Activated T-helper 9 cell treated with anti-CD3 and anti-CD28 coated beads, Interleukin-2, amount 50 U/mL, for 16 hours (primary cell): ENCODE results near the gene SOCS6.

Experiments used
- DNase-seq: peaks from one replicate; pipeline ENCODE4 v3.0.0-alpha.2; 2020; ENCODE audit warnings: low read depth

SOCS6 gene

DNA sequence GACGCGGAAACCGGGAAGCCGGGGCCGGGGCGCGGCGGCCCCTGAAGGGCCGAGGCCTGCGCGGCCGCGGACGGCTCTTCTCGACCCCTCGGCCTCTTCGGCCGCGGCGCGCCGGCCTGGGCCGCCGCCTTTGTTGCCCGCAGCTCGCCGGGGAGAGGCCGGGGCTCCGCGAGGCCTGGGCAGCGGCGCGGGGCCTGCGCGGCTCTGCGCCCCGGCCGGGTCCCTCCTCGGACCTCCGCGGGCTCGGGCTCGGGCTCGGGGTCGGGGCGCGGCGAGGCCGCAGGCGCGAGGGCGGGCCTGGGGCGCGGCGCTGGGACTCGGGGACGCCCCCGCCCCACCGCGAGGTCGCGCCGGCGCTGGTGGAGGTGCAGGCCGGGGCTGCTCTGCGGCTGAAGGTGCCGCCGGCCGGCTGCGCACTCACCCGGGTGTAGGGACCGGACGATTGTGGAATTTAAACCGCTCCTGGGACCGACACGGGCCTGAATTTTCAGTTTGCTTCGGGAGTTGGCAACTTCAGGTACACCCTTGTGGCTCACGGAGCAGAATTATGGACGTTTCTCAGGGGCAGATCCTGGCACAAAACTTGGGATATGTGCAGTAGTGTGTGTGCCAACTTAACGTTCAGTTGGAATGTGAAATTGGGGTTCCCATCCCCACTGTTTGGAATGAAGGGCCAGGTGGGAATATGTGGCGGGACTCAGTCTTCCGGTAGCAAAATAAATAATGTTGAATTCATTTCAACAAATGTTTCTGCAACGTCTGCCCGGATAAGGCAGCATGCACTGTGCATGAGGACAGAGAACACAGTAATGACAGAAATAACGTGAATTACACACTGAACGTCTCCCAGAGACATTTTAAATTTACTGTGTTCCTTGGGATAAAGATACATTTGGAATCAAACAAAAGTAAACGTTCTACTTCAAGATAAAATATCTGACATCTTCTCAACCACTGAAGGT lies 787 bp downstream of the SOCS6 start:
- no peak for DNase-seq

DNA sequence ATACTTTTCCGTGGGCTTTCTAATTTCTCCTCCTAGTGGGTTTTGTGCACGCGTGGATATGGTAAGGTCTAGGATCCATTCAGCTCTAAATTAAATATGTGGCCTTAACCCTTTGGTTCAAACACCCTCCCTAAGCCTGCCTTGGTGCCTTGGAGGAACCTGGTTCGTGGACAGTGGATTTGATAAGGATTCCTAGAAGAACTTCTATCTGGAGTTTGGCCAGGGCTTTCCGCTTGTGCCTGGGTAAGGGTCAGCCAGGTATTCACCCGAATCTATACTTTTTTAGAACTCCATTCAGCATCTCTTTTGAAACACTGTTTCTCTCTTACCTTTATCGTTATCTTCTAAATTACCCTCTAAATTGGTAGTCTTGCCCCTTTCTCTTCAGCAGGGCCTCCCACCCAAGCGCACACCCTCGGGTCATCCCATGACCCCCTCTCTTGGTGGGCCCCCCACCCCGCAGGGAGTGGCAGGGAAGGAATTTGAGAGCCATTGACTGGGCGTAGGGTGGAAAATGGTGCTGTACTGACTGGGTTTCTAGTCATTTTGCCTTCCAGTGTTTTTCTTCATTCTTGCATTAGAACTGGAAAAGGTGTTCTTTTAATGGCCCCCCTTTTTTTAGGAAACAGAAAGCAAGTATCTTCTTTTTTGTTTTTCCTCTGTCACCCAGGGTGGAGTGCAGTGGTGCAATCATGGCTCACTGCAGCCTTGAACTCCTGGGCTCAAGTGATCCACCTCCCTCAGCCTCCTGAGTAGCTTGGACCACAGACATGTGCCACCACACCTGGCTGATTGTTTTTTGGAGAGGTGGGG lies 1.8 kb downstream of the SOCS6 start:
- no peak for DNase-seq

DNA sequence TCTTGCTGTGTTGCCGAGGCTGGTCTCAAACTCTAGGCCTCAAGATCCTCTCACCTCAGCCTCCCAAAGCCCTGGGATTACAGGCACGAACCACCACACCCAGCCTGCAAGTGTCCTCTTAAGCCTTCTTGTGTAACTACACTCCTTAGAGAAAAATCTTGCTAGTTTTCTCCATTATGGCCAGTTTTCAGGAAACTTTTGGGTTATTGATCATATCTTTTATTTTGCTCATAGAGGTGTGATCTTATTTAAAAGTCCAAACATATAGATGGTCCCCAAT lies 2.4 kb downstream of the SOCS6 start:
- DNase-seq: no peak

DNA sequence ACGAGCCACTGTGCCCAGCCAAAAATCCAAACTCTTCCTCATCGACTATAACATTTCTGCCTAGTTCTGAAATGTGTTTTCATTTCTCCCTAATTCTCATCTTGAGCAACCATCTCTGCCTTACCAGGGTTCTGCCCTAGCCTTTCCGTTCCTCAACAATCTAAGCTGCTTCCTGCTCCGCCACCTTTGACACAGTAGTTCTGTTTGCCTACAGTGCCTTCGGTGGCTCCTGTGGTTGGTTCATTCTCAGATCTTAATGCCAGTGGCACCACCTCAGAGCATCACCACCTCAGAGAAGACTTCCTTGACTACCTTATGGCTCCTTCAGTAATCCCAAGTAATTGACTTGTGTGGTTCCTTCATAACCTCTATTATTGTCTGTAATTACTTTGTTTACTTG lies 3.8 kb downstream of the SOCS6 start:
- no peak for DNase-seq

DNA sequence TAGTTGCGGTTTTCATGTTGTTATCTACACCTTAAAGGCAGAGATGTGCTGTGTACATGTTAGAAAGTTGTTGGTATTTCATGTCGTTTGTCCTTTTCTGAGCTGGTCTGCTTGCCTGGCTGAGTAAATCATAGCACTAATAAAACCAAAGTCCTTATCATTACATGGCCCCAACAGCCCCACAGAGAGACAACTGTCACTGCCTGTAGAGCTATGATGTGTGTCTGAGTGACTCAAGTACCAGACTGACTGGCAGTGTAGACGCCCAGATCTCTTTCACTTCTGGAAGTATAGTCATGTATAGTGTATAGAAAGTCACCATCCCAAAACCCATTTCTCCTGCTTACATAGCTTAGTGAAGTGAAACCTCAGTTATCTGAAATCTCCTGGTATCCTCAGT lies 4.3 kb downstream of the SOCS6 start:
- DNase-seq: no peak

DNA sequence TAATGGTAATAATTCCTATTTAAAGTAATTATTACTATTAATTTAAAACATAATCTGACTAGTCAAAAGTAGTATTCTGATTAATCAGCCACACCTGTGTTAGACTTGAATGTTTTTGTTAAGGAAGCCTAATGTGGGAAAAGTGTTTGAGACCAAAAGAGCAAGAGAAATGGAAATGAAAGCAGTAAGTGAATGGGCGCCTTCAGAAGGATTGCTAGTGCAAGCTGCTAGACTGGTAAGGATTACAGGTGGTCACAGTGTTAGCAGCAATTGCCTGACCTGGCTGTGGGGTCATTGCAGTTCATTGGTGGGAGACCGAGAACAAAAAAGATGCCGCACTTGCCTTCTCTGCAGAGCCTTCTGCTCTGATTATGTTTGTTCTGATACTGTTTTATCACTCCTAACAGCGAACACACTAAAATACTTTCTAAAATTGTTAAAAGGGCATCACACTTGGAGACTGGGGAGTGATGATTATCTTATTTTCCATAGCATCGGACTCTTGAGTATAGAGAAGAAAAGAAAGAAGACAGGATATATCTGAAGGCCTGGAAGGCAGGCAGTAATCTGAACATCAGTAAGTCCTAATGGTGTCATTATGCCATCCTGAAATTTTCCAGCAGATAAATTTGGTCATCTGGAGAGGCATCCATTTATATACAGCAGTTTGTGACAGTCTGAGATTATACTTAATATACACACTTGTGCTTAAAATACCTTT lies 5.8 kb downstream of the SOCS6 start:
- no peak for DNase-seq

DNA sequence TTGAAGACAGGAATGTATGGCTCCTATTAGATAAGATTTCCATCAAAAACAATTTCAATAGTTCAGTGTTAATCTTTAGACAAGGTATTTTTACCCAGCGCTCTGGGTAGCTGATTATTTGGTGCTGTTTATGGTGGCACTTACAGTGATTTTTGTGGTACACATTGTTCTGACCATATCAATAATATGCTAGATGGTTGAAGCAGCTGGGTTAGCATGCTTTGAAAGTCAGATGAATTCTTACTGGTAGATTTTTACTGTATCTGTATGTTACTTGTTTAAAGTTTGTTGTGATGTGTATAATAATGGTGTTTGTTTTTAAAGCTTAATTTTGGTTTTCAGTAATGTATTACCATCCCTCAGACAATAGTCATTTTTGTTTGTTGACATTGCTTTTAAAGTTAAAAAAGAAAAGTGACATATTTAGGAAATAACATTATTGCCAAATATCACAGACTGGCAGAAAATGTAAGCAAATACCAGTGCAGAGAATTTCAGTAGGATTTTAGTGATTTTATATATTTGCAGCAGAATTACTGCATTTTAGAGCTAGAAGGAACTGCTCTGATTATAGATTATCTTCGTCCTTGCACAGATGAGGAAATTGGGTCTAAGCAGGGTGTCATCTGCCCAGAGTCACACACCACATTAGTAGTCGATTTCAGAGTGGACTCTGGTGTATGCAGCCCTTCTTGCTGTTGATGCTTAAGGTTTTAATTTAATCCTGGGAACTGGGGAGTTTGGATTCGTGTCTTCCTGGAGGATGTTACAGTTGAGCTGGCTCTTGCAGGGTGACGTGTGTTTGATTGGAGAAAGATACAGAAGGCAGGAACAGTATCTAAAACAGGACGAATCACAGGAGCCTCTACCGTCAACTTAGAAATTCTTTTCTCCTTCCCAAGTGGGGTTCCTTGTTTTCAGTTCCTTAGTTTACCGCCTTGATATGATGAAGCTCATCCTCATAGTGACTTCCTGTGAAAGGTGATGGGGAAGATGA lies 6.6 kb downstream of the SOCS6 start:
- DNase-seq: no peak

DNA sequence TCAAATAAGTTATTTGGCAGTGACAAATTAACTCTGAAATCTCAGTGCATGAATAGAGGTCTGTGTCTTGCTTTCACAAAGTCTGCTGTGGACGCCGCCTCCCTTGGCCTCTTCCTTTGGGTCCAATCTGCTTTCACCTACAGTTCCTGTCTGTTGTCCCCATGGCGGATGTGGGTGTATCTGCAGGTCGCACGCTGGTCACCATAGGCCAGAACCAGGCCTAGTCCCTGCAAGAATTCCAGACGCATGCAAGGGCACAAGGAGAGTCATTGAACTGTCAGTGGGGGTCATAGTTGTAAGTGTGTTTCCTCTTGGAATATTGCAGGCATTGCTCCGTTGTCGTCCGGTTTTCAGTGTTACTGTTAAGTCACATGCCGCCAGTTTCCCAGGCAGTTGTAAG lies 7.4 kb downstream of the SOCS6 start:
- no peak for DNase-seq

DNA sequence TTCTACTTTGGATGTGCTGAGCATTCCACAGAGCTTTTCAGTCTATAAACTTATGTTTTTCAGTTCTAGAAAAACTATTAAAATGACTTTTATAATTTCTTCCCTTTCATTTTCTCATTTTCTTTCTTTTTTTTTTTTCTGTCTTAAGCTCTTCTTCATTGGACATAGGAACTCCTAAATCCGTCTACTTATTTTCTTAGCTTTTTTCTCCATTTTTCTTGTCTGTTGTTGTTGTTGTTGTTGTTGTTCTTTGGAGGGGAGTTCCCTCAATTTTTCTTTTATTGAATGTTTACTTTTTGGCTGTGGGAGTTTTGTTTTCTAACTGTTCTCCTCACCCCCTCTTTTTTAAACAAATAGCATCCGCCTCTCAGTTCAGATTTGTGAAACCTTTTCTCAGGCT lies 7.9 kb downstream of the SOCS6 start:
- DNase-seq: no peak

DNA sequence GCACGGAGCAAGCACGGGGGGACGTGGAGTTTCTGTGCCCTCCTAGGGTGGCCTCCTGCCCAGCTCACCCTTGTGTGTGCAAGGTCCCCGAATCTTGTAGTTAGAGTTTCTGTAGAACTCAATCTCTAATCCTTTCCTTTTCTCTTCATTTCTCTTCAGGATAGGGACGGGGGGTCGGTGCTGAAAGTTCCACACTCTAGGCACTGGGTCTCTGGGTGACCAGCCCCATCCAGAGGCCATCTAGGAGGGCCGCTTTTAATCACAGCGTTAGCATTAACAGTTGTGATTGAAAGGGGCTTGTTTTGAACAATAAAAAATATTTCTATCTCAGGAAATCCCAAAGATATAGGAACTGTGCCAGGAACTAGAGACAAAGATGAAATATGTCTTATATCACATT lies 10.5 kb downstream of the SOCS6 start:
- no peak for DNase-seq

DNA sequence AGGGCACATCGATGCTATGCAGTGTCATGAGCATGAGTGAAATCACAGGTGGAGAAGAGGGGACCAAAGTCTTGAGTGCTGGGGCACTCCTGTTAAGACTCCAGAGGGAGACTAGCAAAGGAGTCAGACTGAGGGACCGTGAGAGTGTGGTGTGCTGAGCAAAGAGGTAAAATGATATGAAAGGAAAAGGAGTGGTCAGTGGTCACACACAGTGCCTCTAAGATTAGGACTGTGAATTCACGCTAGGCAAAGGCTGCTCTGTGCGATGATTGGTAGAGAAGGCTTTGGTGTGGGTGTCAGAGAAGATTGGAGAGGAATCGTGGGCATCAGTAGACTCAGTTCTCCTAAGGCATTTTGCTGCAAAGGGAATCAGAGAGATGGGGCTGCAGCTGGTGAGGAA lies 12.8 kb downstream of the SOCS6 start:
- no peak for DNase-seq

DNA sequence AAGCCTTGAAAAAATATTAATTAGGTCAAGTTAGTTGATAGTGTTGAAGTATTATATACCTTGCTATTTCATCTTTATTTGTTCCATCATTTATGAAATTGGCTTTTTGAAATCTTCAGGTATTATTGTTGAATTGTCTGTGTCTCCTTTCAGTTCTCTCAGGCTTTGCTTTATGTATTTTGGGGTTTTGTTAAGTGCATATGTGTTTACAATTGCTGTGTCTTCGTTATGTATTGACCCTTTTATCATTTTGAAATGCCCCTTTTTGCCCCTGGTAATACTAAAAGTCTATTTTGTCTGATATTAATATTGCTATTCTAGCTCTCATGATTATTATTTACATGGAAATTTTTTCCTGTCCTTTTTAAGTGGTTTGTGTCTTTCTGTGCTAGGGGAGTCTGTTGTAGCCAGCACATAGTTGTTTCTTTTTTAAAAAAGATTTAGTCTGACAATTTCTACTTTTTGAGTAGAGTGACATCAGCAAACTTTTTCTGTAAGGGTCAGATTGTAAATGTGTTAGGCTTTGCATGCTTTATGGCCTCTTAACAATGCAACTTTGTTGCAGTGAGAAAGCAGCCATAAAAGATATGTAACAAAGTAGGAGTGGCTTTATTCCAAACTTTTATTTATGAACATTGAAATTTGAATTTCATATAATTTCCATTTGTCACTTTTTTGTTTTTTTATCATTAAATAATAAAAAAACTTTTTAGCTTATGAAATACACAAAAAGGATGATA lies 19.9 kb downstream of the SOCS6 start:
- DNase-seq: no peak

DNA sequence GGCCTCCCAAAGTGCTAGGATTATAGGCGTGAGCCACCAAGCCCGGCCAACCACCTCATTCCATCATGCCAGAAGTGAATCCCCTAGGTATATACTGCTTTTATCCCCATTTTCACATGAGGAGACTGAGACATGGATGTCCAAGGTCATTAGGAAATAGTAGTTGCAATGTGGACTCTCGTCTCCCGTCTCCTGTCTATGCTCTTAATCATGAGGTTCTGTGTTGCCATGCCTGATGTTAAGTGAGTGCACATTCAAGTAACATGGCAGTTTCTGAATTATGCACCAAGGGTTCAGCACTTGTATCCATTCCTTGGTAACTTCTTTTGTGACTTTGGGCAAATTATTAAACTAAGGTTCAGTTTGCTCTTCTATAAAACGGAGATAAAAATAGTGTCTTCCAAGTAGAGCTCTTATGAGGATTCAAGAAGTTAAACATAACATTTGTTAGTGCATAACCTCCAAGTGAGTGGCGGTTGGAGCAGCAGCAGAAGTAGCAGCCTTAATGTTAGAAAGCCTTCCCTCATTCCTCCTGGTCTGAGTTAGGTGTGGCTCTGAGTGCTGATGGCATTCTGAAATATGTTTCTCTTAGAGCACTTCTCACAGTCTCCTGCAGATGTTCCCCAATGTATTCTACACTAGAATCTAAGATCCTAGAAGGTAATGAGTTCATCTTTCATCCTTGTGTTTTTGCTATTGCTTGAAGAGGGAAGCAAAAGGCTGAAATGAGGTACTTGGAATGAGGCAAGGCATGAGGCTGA lies 21.9 kb downstream of the SOCS6 start:
- no peak for DNase-seq

DNA sequence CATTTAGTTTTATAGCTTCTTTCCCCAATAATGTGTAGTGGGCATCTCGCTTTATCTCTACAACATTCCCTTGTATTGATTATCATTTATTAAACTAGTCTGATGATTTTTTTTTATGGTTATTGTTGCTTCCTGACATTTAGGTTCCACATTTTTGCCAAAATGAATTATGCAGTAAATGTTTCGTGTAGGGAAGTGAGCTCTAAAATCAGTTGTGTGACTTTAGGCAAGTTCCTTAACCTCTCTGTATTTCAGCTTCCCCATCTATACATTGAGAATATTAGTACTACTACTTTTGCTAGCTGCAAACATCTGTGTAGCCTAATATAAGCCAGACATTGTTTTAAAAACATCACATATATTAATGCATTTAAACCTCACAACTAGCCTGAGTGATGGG lies 22.9 kb downstream of the SOCS6 start:
- no peak for DNase-seq

DNA sequence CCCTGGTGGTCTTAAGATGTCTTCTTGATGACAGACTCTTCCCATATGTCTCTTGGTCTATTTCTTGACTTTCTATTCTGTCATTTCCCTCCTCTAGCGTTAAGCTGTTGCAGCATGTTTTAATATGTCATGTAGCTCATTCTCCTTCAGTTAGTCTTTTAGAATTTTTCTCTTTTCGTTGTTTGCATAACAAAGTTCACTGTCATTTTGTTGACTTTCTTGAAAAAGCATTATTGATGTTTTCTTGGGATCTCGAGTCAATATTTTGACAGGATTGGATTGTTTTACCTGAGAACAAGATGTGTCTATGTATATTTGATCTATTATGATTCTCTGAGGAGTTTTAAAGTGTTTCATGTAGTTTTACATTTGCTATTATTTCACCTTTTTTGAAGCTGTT lies 24.8 kb downstream of the SOCS6 start:
- no peak for DNase-seq

DNA sequence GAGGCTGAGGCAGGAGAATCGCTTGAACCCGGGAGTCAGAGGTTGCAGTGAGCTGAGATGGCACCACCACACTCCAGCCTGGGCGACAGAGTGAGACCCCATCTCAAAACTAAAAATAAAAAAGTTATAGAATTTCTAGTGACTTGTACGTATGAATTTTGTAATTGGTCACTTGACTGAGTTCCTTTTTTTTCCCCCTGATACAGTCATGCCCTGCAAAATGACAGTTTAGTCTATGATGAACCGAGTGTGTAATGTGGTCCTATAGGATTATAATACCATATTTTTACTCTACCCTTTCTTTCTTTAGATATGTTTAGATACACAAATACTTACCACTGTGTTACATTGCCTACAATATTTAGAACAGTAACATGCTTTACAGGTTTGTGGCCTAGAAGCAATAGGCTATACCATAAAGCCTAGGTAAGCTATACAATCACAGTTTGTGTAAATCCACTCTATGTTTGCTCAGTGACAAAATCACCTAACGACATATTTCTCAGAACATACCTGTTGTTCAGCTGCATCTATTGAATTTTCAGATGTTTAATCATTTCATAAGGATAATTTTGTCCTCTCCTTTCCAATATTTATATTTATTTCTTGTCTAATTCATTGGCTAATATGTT lies 25.4 kb downstream of the SOCS6 start:
- no peak for DNase-seq

DNA sequence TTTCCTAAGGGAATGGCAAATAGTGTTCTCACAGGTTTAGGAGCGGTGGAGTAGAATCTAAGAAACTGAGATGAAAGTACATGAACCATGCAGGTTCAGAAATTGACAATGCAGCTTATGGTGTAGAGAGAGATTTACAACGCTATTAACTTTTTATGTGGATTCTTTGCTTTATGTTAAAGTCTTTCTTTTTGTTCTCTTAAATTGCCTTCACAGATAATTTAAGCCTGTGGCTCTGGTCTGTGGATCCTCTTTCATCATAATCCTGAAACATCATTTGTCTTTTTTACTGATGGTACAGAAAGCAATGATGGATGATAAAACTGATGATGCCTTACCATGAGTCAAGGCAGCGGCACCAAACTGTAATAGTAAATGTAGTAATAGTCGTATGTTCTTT lies 30.3 kb downstream of the SOCS6 start:
- no peak for DNase-seq

DNA sequence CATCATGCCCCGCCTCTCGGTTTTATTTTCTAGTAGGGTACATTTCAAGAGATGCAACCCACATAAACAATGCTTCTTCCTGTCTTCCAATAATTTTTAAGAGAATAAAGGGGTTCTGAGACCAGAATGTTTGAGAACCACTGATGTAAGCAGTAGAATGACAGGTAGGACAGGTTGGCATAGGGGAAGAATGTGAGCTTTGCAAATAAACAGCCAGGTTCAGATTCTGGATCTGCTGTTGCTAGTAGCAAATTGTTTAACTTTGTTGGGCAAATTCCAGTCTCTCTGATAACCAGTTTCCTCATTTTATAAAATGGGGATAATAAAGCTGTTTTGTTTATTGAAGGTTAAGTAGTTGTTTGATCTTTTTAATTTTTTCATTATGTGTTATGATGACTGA lies 32.8 kb downstream of the SOCS6 start:
- no peak for DNase-seq

DNA sequence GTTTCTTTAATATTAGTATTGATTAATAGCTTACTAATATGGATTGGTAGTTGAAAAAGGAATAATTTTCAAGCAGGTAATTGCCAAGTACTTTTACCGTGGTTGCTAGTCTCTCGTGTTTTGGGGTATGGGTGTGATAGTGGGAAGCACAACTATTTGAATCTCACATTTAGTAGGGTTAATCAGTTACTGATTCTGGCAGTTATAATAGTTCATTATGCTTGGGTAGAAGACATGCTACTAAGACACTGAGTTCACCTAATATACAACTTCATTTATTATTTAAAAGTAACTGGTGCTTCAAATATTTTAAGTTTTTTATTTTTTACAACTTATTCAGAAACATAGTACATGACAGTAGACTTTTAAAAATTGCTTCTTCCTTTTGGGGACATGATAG lies 33.5 kb downstream of the SOCS6 start:
- DNase-seq: no peak

DNA sequence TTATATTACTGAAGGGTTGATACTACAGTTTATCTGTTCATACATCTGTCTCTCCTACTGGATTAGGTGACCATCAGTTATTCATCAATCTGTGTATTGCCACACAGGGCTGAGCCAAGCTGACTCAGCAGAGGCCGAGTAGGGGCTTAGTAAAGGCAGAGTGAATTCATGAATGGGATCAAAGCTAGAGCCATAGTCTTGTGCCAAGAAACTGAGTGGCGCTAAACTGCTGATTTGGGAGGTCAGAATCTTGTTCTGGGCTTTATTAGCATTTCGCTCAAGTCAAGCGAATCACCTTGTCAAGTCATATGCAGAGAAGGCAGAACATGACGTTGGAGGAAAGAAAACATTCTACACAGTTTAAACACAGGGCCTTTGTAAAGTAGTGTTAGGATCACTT lies 34.1 kb downstream of the SOCS6 start:
- DNase-seq: no peak
